ENCODE measurements around the gene HOXA3. TPM values are rescaled to one million over a fixed set of nuclear protein-coding genes. Genes with fewer than 3 reads are reported as not detected.
A peak's percentile ranks its signal among the peaks of the same experiment; 100 is the strongest.

HOXA3 gene
- polyA plus RNA-seq, 1 of the 3 experiments (the other 2 are of a cell fraction), result 0.15 TPM

DNA sequence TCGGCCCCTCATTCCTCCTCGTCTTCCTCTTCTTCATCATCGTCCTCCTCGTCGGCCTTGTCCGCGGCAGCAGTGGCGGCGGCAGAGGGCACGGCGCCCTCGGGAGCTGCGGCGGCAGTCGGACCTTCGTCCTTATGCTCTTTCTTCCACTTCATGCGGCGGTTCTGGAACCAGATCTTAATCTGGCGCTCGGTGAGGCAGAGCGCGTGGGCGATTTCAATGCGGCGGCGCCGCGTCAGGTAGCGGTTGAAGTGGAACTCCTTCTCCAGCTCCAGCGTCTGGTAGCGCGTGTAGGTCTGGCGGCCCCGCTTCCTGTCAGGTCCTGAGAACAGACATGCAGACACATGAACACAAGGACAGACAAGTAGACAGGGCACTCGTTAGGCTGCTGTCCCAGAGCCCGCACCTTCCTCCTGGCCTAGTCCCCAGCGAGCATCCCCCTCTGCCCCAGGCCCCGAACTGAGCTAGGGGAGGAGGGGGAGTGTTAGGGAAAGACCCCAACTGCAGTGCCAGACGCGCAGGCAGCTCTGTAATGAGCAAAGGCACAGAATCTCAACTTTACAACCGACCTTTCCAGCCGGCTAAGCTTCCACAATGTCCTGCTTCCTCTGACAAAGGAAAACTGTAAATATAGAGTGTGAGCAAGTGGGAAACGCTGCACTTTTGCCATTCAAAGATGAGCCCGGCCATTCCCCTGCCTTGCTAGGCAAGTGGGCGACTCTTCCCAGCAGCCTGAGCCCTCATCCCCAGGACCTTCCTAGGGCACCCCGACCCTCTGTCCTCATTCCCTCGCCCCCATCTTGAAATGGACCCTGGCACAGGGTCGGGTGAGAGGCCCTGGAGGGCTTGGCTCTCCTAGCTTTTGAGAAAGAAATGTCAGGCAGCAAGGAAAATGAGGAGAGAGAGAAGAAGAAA lies 2.8 kb upstream of the HOXA3 start:
- H3K79me2 ChIP-seq (ENCODE audit: insufficient read depth), result no peaks in the 10 kb centered on the region
- H3F3A ChIP-seq (replicated peaks; ENCODE audit: insufficient read depth), result no peaks in the 10 kb centered on the region
- H3K4me1 ChIP-seq (ENCODE audit: control insufficient read depth in 1 of 2, insufficient read depth in 2 of 2, low read depth in 1 of 2, low read length in 1 of 2), result peaks cover 0 to 9% of the 10 kb centered on the region in 2 experiments; a peak in 1 of 4 replicates
- no peak overlapping the region for H2AFZ ChIP-seq (ENCODE audit: low read depth)
- peaks cover 6% of the 10 kb centered on the region; the same call in 1 of the 2 replicates for H4K20me1 ChIP-seq (ENCODE audit: insufficient read depth)
- no peak overlapping the region for H3K9ac ChIP-seq
- ChIA-PET CTCF (interaction anchor here (0.6 to 11.7 kb wide), 13 partner anchors 7 to 790 kb away, joined by 3 to 270 read pairs (median 3); partner anchors contain the start of genes HOXA3, HOXA5 and HOXA6), POLR2A (no interaction called here)
- H3K27me3 ChIP-seq (ENCODE audit: insufficient read depth), result peaks cover 100% of the 10 kb centered on the region
- no peak overlapping the region for H3K27ac ChIP-seq (ENCODE audit: low read depth in 2 of 2, low read length in 1 of 2)
- TF ChIP-seq EZH2phosphoT487 (IDR thresholded peaks at IDR 0.05; ENCODE audit: borderline replicate concordance, low read depth), result peak; percentile 80; the same call in 1 of the 2 replicates
- TF ChIP-seq RCOR1 (IDR thresholded peaks at IDR 0.05; ENCODE audit: low read length), result no peak
- H3K4me2 ChIP-seq, result no peak overlapping the region
- 16% methylated on average over 47 of the region's 48 CpGs for WGBS (ENCODE audit: low lambda C conversion rate)
- no peak for DNase-seq
- 0 out of 4 replicates have a peak overlapping the region, but pooled peaks of 1 of the 2 experiments have one; percentile 3 for H3K4me3 ChIP-seq (ENCODE audit: low read depth in 2 of 2, low read length in 1 of 2)
- no peaks in the 10 kb centered on the region for H3K9me2 ChIP-seq
- H3K9me3 ChIP-seq, result no peaks in the 10 kb centered on the region
- H3K36me3 ChIP-seq (replicated peaks in 1 of 2; ENCODE audit: control insufficient read depth in 1 of 2, insufficient read depth in 2 of 2, low read length in 1 of 2), result no peaks in the 10 kb centered on the region

DNA sequence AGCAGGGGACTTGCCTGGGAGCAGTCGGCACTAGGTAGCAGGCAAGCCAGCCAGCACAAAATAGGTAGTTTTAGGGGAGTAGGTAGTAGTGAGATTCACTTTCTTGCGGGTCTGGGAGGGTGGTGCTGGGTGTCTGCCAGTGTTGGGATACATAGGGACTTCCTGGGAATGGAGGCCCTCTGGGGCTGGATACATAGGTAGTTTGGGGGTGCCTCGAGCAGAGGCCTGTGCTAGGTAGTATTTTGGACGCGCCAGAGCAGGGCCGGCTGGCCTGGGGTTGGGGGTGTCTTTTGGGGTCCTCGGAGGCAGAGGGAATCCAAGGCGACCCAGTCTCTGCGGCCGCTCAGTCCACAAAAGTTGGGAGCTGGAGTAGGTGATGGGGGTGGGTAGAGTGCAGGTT lies 2.0 kb upstream of the HOXA3 start:
- no peak overlapping the region for H3K9ac ChIP-seq
- H4K20me1 ChIP-seq (ENCODE audit: insufficient read depth), result peaks cover 6% of the 10 kb centered on the region; the same call in 1 of the 2 replicates
- no peak overlapping the region for H3K4me3 ChIP-seq (ENCODE audit: low read depth in 2 of 2, low read length in 1 of 2)
- no peaks in the 10 kb centered on the region for H3K9me2 ChIP-seq
- POLR2A ChIA-PET, result no interaction called here
- TF ChIP-seq GABPA (IDR thresholded peaks at IDR 0.05; ENCODE audit: low read depth) (no peak), SMC3 (IDR thresholded peaks at IDR 0.05; ENCODE audit: low read depth, low read length) (no peak), ELF1 (IDR thresholded peaks at IDR 0.05) (no peak), MXI1 (IDR thresholded peaks at IDR 0.05; ENCODE audit: low read depth, low read length) (no peak)
- CTCF ChIA-PET, result interaction anchor here (0.6 to 11.7 kb wide), 8 partner anchors 6 to 785 kb away, joined by 3 to 270 read pairs (median 4); partner anchors contain the start of genes HOXA3, HOXA5 and HOXA6
- 19% methylated on average over 10 of the region's 10 CpGs for WGBS (ENCODE audit: low lambda C conversion rate)
- H3K27ac ChIP-seq (ENCODE audit: low read depth in 2 of 2, low read length in 1 of 2), result no peak overlapping the region
- no peak overlapping the region for H3K4me2 ChIP-seq
- no peaks in the 10 kb centered on the region for H3K79me2 ChIP-seq (ENCODE audit: insufficient read depth)
- DNase-seq, result no peak
- no peaks in the 10 kb centered on the region for H3K36me3 ChIP-seq (replicated peaks in 1 of 2; ENCODE audit: control insufficient read depth in 1 of 2, insufficient read depth in 2 of 2, low read length in 1 of 2)
- H3F3A ChIP-seq (replicated peaks; ENCODE audit: insufficient read depth), result no peaks in the 10 kb centered on the region
- peaks cover 100% of the 10 kb centered on the region for H3K27me3 ChIP-seq (ENCODE audit: insufficient read depth)
- H2AFZ ChIP-seq (ENCODE audit: low read depth), result no peak overlapping the region
- H3K4me1 ChIP-seq (ENCODE audit: control insufficient read depth in 1 of 2, insufficient read depth in 2 of 2, low read depth in 1 of 2, low read length in 1 of 2), result peaks cover 0 to 9% of the 10 kb centered on the region in 2 experiments; a peak in 1 of 4 replicates
- no peaks in the 10 kb centered on the region for H3K9me3 ChIP-seq

DNA sequence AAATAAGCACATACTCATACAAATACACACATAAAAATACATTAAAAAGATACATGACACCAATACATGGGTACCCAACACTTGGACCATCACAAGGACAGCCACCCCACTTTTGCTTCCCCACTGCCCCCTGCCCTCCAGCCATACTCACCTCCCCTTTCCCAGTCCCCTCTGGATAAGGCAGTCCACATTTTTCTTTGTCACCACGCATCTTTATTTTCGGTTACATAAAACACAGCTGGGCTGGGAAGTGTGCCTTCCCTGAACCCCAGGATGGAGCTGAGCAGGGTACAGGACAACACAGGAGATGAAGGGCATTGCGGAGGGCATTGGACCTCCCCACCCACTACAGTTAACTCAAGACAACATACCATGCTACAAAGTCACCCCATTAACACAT lies 1.1 kb upstream of the HOXA3 start:
- no peaks in the 10 kb centered on the region for H3K36me3 ChIP-seq (replicated peaks in 1 of 2; ENCODE audit: control insufficient read depth in 1 of 2, insufficient read depth in 2 of 2, low read length in 1 of 2)
- ChIA-PET CTCF (interaction anchor here (0.6 to 11.7 kb wide), 6 partner anchors 5 to 1257 kb away, joined by 3 to 270 read pairs (median 8); partner anchors contain the start of genes HOXA3, HOXA5, HOXA6 and HOXA7), POLR2A (no interaction called here)
- H3K4me1 ChIP-seq (ENCODE audit: control insufficient read depth in 1 of 2, insufficient read depth in 2 of 2, low read depth in 1 of 2, low read length in 1 of 2), result peaks cover 0 to 9% of the 10 kb centered on the region in 2 experiments; a peak in 1 of 4 replicates
- no peaks in the 10 kb centered on the region for H3F3A ChIP-seq (replicated peaks; ENCODE audit: insufficient read depth)
- no peaks in the 10 kb centered on the region for H3K9me3 ChIP-seq
- no peak overlapping the region for H3K4me2 ChIP-seq
- no peak overlapping the region for H2AFZ ChIP-seq (ENCODE audit: low read depth)
- peaks cover 100% of the 10 kb centered on the region for H3K27me3 ChIP-seq (ENCODE audit: insufficient read depth)
- H3K9ac ChIP-seq, result no peak overlapping the region
- peaks cover 6% of the 10 kb centered on the region; the same call in 1 of the 2 replicates for H4K20me1 ChIP-seq (ENCODE audit: insufficient read depth)
- WGBS (ENCODE audit: low lambda C conversion rate), result 38% methylated on average over 3 of the region's 3 CpGs
- no peak overlapping the region for H3K27ac ChIP-seq (ENCODE audit: low read depth in 2 of 2, low read length in 1 of 2)
- H3K79me2 ChIP-seq (ENCODE audit: insufficient read depth), result no peaks in the 10 kb centered on the region
- H3K4me3 ChIP-seq (ENCODE audit: low read depth in 2 of 2, low read length in 1 of 2), result no peak overlapping the region
- DNase-seq, result peak; percentile 24
- H3K9me2 ChIP-seq, result no peaks in the 10 kb centered on the region
- TF ChIP-seq CTCF (IDR thresholded peaks at IDR 0.05), result no peak
- no peak for TF ChIP-seq TAF1 (IDR thresholded peaks at IDR 0.05; ENCODE audit: borderline replicate concordance, low read depth, low read length)
- TF ChIP-seq, protein P1, sequence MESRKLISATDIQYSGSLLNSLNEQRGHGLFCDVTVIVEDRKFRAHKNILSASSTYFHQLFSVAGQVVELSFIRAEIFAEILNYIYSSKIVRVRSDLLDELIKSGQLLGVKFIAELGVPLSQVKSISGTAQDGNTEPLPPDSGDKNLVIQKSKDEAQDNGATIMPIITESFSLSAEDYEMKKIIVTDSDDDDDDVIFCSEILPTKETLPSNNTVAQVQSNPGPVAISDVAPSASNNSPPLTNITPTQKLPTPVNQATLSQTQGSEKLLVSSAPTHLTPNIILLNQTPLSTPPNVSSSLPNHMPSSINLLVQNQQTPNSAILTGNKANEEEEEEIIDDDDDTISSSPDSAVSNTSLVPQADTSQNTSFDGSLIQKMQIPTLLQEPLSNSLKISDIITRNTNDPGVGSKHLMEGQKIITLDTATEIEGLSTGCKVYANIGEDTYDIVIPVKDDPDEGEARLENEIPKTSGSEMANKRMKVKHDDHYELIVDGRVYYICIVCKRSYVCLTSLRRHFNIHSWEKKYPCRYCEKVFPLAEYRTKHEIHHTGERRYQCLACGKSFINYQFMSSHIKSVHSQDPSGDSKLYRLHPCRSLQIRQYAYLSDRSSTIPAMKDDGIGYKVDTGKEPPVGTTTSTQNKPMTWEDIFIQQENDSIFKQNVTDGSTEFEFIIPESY (IDR thresholded peaks at IDR 0.05; ENCODE audit: borderline replicate concordance, low read depth), result no peak
- TF ChIP-seq EZH2phosphoT487 (IDR thresholded peaks at IDR 0.05; ENCODE audit: borderline replicate concordance, low read depth), result no peak
- TF ChIP-seq NRF1 (IDR thresholded peaks at IDR 0.05; ENCODE audit: low read depth, low read length), result no peak
- TF ChIP-seq RFX5 (IDR thresholded peaks at IDR 0.05; ENCODE audit: low read length), result no peak
- TF ChIP-seq ELF1 (IDR thresholded peaks at IDR 0.05), result no peak
- no peak for TF ChIP-seq YY1 (IDR thresholded peaks at IDR 0.05; ENCODE audit: low read depth)
- no peak for TF ChIP-seq MXI1 (IDR thresholded peaks at IDR 0.05; ENCODE audit: low read depth, low read length)
- TF ChIP-seq GATA2 (CRISPR knock-in tag; IDR thresholded peaks at IDR 0.05), result no peak
- TF ChIP-seq FOXJ3 (CRISPR knock-in tag; IDR thresholded peaks at IDR 0.05), result no peak
- no peak for TF ChIP-seq RCOR1 (IDR thresholded peaks at IDR 0.05; ENCODE audit: low read length)
